ENCODE measurements around the gene CSRP3. TPM values are rescaled to one million over a fixed set of nuclear protein-coding genes. Genes with fewer than 3 reads are reported as not detected.

The CSRP3 gene
- total and polyA plus RNA-seq, 2 of the 4 experiments (the other 2 are of a cell fraction) = not detected

DNA sequence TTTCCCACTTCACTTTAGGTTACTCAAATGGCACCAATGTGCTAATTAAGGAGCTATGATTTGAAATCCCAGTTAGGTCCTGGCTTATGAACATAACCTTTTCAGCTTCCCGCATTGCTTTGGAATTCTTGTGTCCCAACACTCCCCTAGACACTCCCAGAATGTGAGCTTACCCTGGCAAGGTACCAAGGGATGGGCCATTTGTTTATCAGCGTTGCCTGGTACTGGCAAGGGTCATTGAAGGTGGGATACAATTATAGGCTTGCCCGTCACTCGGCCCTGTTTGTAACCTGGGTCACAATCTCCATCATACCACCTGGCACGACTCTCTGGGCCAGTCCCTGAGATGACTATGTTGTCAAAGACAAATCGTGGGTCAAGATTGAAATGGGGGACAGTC lies 5.4 kb downstream of the CSRP3 start:
- dilution Hi-C loops (cut with HindIII; ENCODE audit: low sequenced_read_pairs, unreplicated experiment) (no loop called here), in situ Hi-C loops (cut with MboI; ENCODE audit: low sequenced_read_pairs) (no loop called here), intact Hi-C loops (cut with micrococcal nuclease) (no loop called here)
- H2BK120ac ChIP-seq (ENCODE audit: low read depth, low read length) = no peak overlapping the region
- H2AK9ac ChIP-seq (replicated peaks; ENCODE audit: low read depth, low read length, poor library complexity) = no peak overlapping the region
- TF ChIP-seq NFE2L2 (IDR thresholded peaks at IDR 0.05; ENCODE audit: low read depth, low read length) (no peak), BHLHE40 (IDR thresholded peaks at IDR 0.05; ENCODE audit: low read depth, low read length) (no peak), USF2 (IDR thresholded peaks at IDR 0.05; ENCODE audit: low read depth, low read length) (no peak), CHD1 (IDR thresholded peaks at IDR 0.05; ENCODE audit: low read depth, low read length) (no peak), MAFK (IDR thresholded peaks at IDR 0.05; ENCODE audit: low read depth, low read length) (no peak), FOS (IDR thresholded peaks at IDR 0.05; ENCODE audit: low read depth, low read length) (no peak), SMC3 (IDR thresholded peaks at IDR 0.05; ENCODE audit: low read depth, low read length) (no peak), MAZ (IDR thresholded peaks at IDR 0.05; ENCODE audit: borderline replicate concordance, low read depth, low read length) (no peak), RCOR1 (IDR thresholded peaks at IDR 0.05; ENCODE audit: insufficient replicate concordance, low read length) (no peak), RFX5 (IDR thresholded peaks at IDR 0.05; ENCODE audit: low read depth, low read length) (no peak), MXI1 (IDR thresholded peaks at IDR 0.05; ENCODE audit: borderline replicate concordance, low read depth, low read length) (no peak), POLR2A (IDR thresholded peaks at IDR 0.05; ENCODE audit: low read depth, low read length) (no peak), CTCF (conservative IDR thresholded peaks at IDR 0.05; ENCODE audit: low read depth, low read length) (no peak), CEBPB (IDR thresholded peaks at IDR 0.05; ENCODE audit: low read depth, low read length) (no peak), RAD21 (IDR thresholded peaks at IDR 0.05; ENCODE audit: low read length) (no peak)
- TF ChIP-seq, protein P1, sequence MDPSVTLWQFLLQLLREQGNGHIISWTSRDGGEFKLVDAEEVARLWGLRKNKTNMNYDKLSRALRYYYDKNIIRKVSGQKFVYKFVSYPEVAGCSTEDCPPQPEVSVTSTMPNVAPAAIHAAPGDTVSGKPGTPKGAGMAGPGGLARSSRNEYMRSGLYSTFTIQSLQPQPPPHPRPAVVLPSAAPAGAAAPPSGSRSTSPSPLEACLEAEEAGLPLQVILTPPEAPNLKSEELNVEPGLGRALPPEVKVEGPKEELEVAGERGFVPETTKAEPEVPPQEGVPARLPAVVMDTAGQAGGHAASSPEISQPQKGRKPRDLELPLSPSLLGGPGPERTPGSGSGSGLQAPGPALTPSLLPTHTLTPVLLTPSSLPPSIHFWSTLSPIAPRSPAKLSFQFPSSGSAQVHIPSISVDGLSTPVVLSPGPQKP (IDR thresholded peaks at IDR 0.05; ENCODE audit: borderline replicate concordance, low read depth, low read length) = no peak
- H3K9me3 ChIP-seq (ENCODE audit: control insufficient read depth, insufficient read depth, low read length) = no peaks in the 10 kb centered on the region
- no peak overlapping the region for H3K4me2 ChIP-seq (ENCODE audit: low read depth, low read length)
- H3K23ac ChIP-seq (ENCODE audit: low read depth, low read length) = no peak overlapping the region
- H3K14ac ChIP-seq (replicated peaks; ENCODE audit: low read depth, low read length) = no peak overlapping the region
- no peaks in the 10 kb centered on the region for H3K36me3 ChIP-seq (ENCODE audit: control insufficient read depth, insufficient read depth, low read length)
- H3K4me1 ChIP-seq (ENCODE audit: control insufficient read depth, insufficient read depth, low read length) = peaks cover 2% of the 10 kb centered on the region; the same call in 1 of the 2 replicates
- no peak overlapping the region for H3K56ac ChIP-seq (ENCODE audit: extremely low read depth, insufficient read depth, low read length)
- no peak overlapping the region for H4K8ac ChIP-seq (ENCODE audit: low read depth in 2 of 2, low read length in 2 of 2)
- no peak overlapping the region for H2AFZ ChIP-seq (replicated peaks; ENCODE audit: low read length, poor library complexity)
- H3K18ac ChIP-seq (ENCODE audit: low read depth, low read length) = no peak overlapping the region
- no peaks in the 10 kb centered on the region; the same call in 1 of the 2 replicates for H3K9me1 ChIP-seq (ENCODE audit: insufficient read depth, low read length)
- no TSS peak for BruUV-seq (replicated peaks)
- POLR2A ChIA-PET (ENCODE audit: unreplicated experiment) = no interaction called here
- no peak overlapping the region for H2BK20ac ChIP-seq (ENCODE audit: low read depth, low read length)
- H3K4ac ChIP-seq (ENCODE audit: low read depth, low read length) = no peak overlapping the region
- no peak overlapping the region for H3K4me3 ChIP-seq (ENCODE audit: insufficient read depth, low read depth, low read length)
- CTCF ChIA-PET = no interaction called here
- no peak overlapping the region for H2BK5ac ChIP-seq (ENCODE audit: low read depth, low read length, poor library complexity, severe bottlenecking)
- H4K91ac ChIP-seq (ENCODE audit: insufficient read depth, low read depth, low read length) = no peak overlapping the region
- no peak overlapping the region for H4K5ac ChIP-seq (ENCODE audit: low read depth, low read length)
- H3K9ac ChIP-seq (ENCODE audit: low read depth, low read length) = no peak overlapping the region
- ATAC-seq (ENCODE audit: low read depth) (no peak), DNase-seq (no peak)
- H3K79me1 ChIP-seq (ENCODE audit: low read depth in 1 of 2, low read length in 2 of 2) = no peaks in the 10 kb centered on the region
- peaks cover 2% of the 10 kb centered on the region; the same call in 1 of the 2 replicates for H3K27me3 ChIP-seq (ENCODE audit: control insufficient read depth, insufficient read depth, low read length)
- no peak overlapping the region for H2BK15ac ChIP-seq (ENCODE audit: low read depth, low read length)
- H3K27ac ChIP-seq (ENCODE audit: insufficient read depth, low read length) = no peak overlapping the region
- WGBS, 2 experiments (ENCODE audit: extremely low coverage in 2 of 2, insufficient read length in 1 of 2) = no CpG with 5 or more reads among the region's 6 CpGs
- no peaks in the 10 kb centered on the region for H4K20me1 ChIP-seq (ENCODE audit: insufficient read depth, low read length)
- H2AK5ac ChIP-seq (ENCODE audit: low read depth, low read length) = no peak overlapping the region

Measured in IMR-90 (cell line).